Suprapubic skin (tissue), 4 donors: Measurements from ENCODE around the gene P3H1.
"Not testable (repeated sequence)": the region's sequence is repeated elsewhere in the genome, so short reads cannot be mapped to it uniquely, and the experiment has no call there.

Experiments
- CTCF ChIP-seq, 2 donors: fragments of 200-600 bp in 1 of 2; fragments of 450-650 bp in 1 of 2; sonication (generic) in 1 of 2; IDR thresholded peaks; one replicate each; pipeline ENCODE4 v1.5.1; 2016 to 2019; ENCODE audit warnings: antibody characterized with exemption in 2 of 2, mild to moderate bottlenecking in 1 of 2, moderate library complexity in 1 of 2
- EP300 ChIP-seq: sonication (generic); formaldehyde crosslinking; IDR thresholded peaks from one replicate; pipeline ENCODE4 v1.6.1; 2017; ENCODE audit warnings: antibody characterized with exemption
- POLR2A ChIP-seq, 2 donors: fragments of 450-650 bp; IDR thresholded peaks; one replicate each; pipeline ENCODE4 v1.6.1; 2017; ENCODE audit warnings: antibody characterized with exemption in 2 of 2, mild to moderate bottlenecking in 2 of 2, moderate library complexity in 2 of 2
- POLR2AphosphoS5 ChIP-seq, 3 donors: sonication (generic); formaldehyde crosslinking; IDR thresholded peaks; one replicate each; pipeline ENCODE4 v1.6.1; 2017; ENCODE audit warnings: antibody characterized with exemption in 3 of 3

- TF ChIP-seq POLR2A (IDR thresholded peaks at IDR 0.05); CTCF (IDR thresholded peaks at IDR 0.05); POLR2AphosphoS5 (IDR thresholded peaks at IDR 0.05); EP300: not testable (repeated sequence)
Measured at GRCh38 chr1:42712808-42713207, 54.0 kb downstream of the P3H1 start.
